Keratinocyte (primary cell): Measurements from ENCODE around the gene ADNP2. TPM values are rescaled to one million over a fixed set of nuclear protein-coding genes. Genes with fewer than 3 reads are reported as not detected.
"Not testable (repeated sequence)": the region's sequence is repeated elsewhere in the genome, so short reads cannot be mapped to it uniquely, and the experiment has no call there.

ENCODE experiments used
- DNase-seq: peaks from one replicate; pipeline ENCODE4 v3.0.0-alpha.2; 2011; ENCODE audit warnings: low read depth, missing footprints, low spot score
- FAIRE-seq: peaks from 2 replicates; lab custom pipeline; 2011; peaks lifted over from hg19 to GRCh38; lab: Jason Lieb, UNC
- H2AFZ ChIP-seq: 2 replicates; pipeline ENCODE4 v1.6.0; 2012; ENCODE audit warnings: low read length, control low read depth, inconsistent platforms; ENCODE audit not compliant: control insufficient read depth
- H3K27ac ChIP-seq: 2 replicates; pipeline ENCODE4 v1.5.1; 2011; ENCODE audit warnings: low read length; ENCODE audit not compliant: control insufficient read depth, insufficient read depth
- H3K27me3 ChIP-seq: 3 replicates; pipeline ENCODE4 v1.6.0; 2011; ENCODE audit warnings: low read length; ENCODE audit not compliant: control insufficient read depth, insufficient read depth; ENCODE audit errors: extremely low read depth
- H3K36me3 ChIP-seq, 2 experiments: 2 replicates in 1 of 2; 3 replicates in 1 of 2; pipeline ENCODE4 v1.5.1; 2011; ENCODE audit warnings: low read length in 2 of 2, mild to moderate bottlenecking in 1 of 2; ENCODE audit not compliant: control insufficient read depth in 2 of 2, insufficient read depth in 2 of 2; ENCODE audit errors: extremely low read depth in 1 of 2
- H3K4me1 ChIP-seq: 3 replicates; pipeline ENCODE4 v1.5.1; 2011; ENCODE audit warnings: low read length; ENCODE audit not compliant: control insufficient read depth, insufficient read depth; ENCODE audit errors: extremely low read depth
- H3K4me2 ChIP-seq: 3 replicates; pipeline ENCODE4 v1.6.0; 2011; ENCODE audit warnings: low read depth, low read length; ENCODE audit not compliant: control insufficient read depth, insufficient read depth; ENCODE audit errors: extremely low read depth
- H3K4me3 ChIP-seq, 3 experiments: fragments of 200-600 bp in 1 of 3; sonication (generic) in 1 of 3; 2 replicates in 2 of 3; 3 replicates in 1 of 3; pipeline ENCODE4 v1.5.1; 2011 to 2016; ENCODE audit warnings: low read length in 3 of 3, mild to moderate bottlenecking in 3 of 3, control low read depth in 2 of 3, inconsistent platforms in 1 of 3, low read depth in 1 of 3, mixed read lengths in 1 of 3, mixed run types in 1 of 3, moderate library complexity in 1 of 3; ENCODE audit not compliant: control insufficient read depth in 2 of 3, insufficient read depth in 2 of 3; ENCODE audit errors: extremely low read depth in 1 of 3
- H3K79me2 ChIP-seq: 2 replicates; pipeline ENCODE4 v1.6.0; 2012; ENCODE audit warnings: low read length; ENCODE audit not compliant: control insufficient read depth, insufficient read depth
- H3K9ac ChIP-seq: 3 replicates; pipeline ENCODE4 v1.6.0; 2011; ENCODE audit warnings: low read length; ENCODE audit not compliant: control insufficient read depth, insufficient read depth; ENCODE audit errors: extremely low read depth
- H3K9me1 ChIP-seq: 3 replicates; pipeline ENCODE4 v1.6.0; 2011; ENCODE audit warnings: low read length; ENCODE audit not compliant: control insufficient read depth, insufficient read depth; ENCODE audit errors: extremely low read depth
- H3K9me3 ChIP-seq: 2 replicates; pipeline ENCODE4 v1.5.1; 2012; ENCODE audit warnings: low read depth, low read length; ENCODE audit not compliant: control insufficient read depth
- H4K20me1 ChIP-seq: 3 replicates; pipeline ENCODE4 v1.6.0; 2011; ENCODE audit warnings: low read length; ENCODE audit not compliant: control insufficient read depth, insufficient read depth; ENCODE audit errors: extremely low read depth
- EZH2 ChIP-seq: IDR thresholded peaks from one replicate; pipeline ENCODE4 v1.6.1; 2012; ENCODE audit warnings: inconsistent platforms, mild to moderate bottlenecking, low read length, moderate library complexity
- dilution Hi-C: fragments of 300-500 bp; cut with MboI; formaldehyde crosslinking; loops from one replicate; pipeline ENCODE4 v1.7.0; 2020; ENCODE audit warnings: low sequenced_read_pairs; ENCODE audit not compliant: extremely low pct_ligation_motif_present
- polyA plus RNA-seq, 5 experiments: library from polyadenylated mRNA; depleted of rRNA in 3 of 5; stranded (reverse) in 3 of 5; stranded (forward) in 1 of 5; unstranded in 1 of 5; fragments of >200 nt; gene quantifications; 1 replicate in 1 of 5; 2 replicates in 3 of 5; 3 replicates in 1 of 5; pipeline versions ENCODE4 v1.2.1 to v1.2.3, GENCODE V29; 2011 to 2012; ENCODE audit warnings: missing spikeins in 2 of 5, low read depth in 1 of 5, low replicate concordance in 1 of 5
- TF ChIP-seq, protein P1 (sequence below), 3 experiments: IDR thresholded peaks in 1 of 3; conservative IDR thresholded peaks in 1 of 3; optimal IDR thresholded peaks in 1 of 3; 2 replicates in 2 of 3; 3 replicates in 1 of 3; pipeline versions ENCODE3 to v1.5.1; 2011; ENCODE audit warnings: low read length in 3 of 3, mild to moderate bottlenecking in 3 of 3, moderate library complexity in 2 of 3, control low read depth in 1 of 3, inconsistent platforms in 1 of 3; ENCODE audit not compliant: insufficient read depth in 2 of 3; ENCODE audit errors: extremely low read depth in 1 of 3

The ADNP2 gene
- polyA plus RNA-seq, 1 donor (not counting 4 experiments of a cell fraction or from before 2014, with no cell fraction given) = 11.3 TPM

DNA sequence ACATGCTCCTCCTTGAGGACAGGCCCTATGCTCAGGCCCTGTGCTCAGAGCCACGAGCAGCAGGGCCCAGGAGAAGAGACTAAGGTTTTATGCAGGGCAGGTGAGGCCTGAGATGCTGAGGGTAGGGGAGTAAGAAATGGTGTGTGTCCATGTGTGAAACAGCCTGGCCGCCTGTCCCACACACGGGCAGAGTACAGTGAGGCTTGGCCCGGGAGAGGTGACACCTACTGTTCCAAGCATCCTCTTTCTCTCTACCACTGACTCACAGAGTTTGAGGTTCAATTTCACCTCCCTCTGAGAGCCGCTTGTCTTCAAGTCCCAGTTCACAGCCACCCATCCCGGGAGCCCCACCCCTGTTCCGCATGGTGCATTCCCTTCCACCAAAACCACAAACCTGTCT is 54.1 kb downstream of the ADNP2 start:
- TF ChIP-seq, protein P1, sequence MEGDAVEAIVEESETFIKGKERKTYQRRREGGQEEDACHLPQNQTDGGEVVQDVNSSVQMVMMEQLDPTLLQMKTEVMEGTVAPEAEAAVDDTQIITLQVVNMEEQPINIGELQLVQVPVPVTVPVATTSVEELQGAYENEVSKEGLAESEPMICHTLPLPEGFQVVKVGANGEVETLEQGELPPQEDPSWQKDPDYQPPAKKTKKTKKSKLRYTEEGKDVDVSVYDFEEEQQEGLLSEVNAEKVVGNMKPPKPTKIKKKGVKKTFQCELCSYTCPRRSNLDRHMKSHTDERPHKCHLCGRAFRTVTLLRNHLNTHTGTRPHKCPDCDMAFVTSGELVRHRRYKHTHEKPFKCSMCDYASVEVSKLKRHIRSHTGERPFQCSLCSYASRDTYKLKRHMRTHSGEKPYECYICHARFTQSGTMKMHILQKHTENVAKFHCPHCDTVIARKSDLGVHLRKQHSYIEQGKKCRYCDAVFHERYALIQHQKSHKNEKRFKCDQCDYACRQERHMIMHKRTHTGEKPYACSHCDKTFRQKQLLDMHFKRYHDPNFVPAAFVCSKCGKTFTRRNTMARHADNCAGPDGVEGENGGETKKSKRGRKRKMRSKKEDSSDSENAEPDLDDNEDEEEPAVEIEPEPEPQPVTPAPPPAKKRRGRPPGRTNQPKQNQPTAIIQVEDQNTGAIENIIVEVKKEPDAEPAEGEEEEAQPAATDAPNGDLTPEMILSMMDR (optimal IDR thresholded peaks at IDR 0.05 in 1 of 3, IDR thresholded peaks at IDR 0.05 in 1 of 3, conservative IDR thresholded peaks at IDR 0.05 in 1 of 3; ENCODE audit: extremely low read depth in 1 of 3, insufficient read depth in 2 of 3, low read length in 3 of 3) = no peak
- TF ChIP-seq EZH2 = no peak
- dilution Hi-C loops = no loop called here
- H3K27me3 ChIP-seq = no peaks in the 10 kb centered on the region
- no peak overlapping the region for H3K4me2 ChIP-seq
- DNase-seq (no peak), FAIRE-seq (no peak)
- H3K9ac ChIP-seq = no peak overlapping the region
- H3K36me3 ChIP-seq = peaks cover 0 to 3% of the 10 kb centered on the region in 2 experiments
- no peak overlapping the region for H3K4me3 ChIP-seq
- no peak overlapping the region for H3K27ac ChIP-seq
- no peaks in the 10 kb centered on the region for H3K4me1 ChIP-seq
- H3K9me1 ChIP-seq = no peaks in the 10 kb centered on the region
- no peaks in the 10 kb centered on the region for H3K9me3 ChIP-seq
- no peak overlapping the region for H2AFZ ChIP-seq
- peaks cover 6% of the 10 kb centered on the region for H3K79me2 ChIP-seq
- no peaks in the 10 kb centered on the region for H4K20me1 ChIP-seq

DNA sequence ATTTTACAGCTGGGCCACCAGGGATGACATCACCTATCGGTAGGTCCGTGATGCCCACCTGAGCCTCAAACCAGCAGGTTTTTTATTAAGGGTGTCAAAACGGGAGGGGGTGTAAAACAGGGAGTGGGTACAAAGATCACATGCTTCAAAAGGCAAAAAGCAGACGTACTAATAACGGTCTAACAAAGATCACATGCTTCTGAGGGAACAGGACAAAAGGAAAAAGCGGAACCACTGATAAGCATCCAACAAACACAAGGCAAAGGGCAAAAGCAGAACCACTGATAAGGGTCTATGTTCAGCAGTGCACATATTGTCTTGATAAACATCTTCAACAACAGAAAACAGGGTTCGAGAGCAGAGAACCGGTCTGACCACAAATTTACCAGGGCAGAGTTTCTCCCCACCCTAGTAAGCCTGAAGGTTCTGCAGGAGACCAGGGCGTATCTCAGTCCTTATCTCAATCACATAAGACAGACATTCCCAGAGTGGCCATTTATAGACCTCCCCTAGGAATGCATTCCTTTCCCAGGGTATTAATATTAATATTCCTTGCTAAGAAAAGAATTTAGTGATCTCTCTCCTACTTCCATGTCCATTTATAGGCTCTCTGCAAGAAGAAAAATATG is 55.8 kb downstream of the ADNP2 start:
- dilution Hi-C loops = not testable (repeated sequence)

DNA sequence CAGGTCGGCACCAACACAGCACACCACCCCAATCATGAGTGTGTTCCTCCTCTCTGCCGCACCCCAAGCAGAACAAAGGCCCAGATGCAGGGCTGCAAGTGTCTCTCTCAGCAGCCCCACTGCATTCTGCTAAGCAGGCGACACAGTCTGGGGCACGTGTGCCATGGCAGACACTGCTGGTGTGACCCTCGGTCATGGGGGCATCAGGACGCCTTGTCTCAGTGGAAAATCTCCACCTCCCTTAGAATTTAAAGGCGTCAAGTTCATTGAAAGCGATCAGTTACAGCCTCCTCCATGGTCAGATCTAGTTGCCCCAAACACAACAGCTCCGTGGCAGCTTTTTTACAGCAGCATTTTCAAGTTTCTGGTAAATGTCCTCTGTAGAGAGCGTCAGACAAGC is 57.2 kb downstream of the ADNP2 start:
- FAIRE-seq = no peak
- H3K4me2 ChIP-seq = no peak overlapping the region
- no peak for DNase-seq
- H3K9me3 ChIP-seq = no peaks in the 10 kb centered on the region
- H4K20me1 ChIP-seq = no peaks in the 10 kb centered on the region
- H3K36me3 ChIP-seq = peaks cover 0 to 3% of the 10 kb centered on the region in 2 experiments
- TF ChIP-seq, protein P1 (optimal IDR thresholded peaks at IDR 0.05 in 1 of 3, IDR thresholded peaks at IDR 0.05 in 1 of 3, conservative IDR thresholded peaks at IDR 0.05 in 1 of 3; ENCODE audit: extremely low read depth in 1 of 3, insufficient read depth in 2 of 3, low read length in 3 of 3) = no peak
- no peak for TF ChIP-seq EZH2
- H3K27me3 ChIP-seq = no peaks in the 10 kb centered on the region
- no peak overlapping the region for H3K27ac ChIP-seq
- no peaks in the 10 kb centered on the region for H3K9me1 ChIP-seq
- H2AFZ ChIP-seq = no peak overlapping the region
- peaks cover 6% of the 10 kb centered on the region for H3K4me1 ChIP-seq
- dilution Hi-C loops = no loop called here
- H3K79me2 ChIP-seq = peaks cover 6% of the 10 kb centered on the region
- no peak overlapping the region for H3K9ac ChIP-seq
- no peak overlapping the region for H3K4me3 ChIP-seq

More for the DNA sequence above, 55.8 kb downstream of the ADNP2 start:
- not testable (repeated sequence) for H3K9me3 ChIP-seq, H4K20me1 ChIP-seq, H2AFZ ChIP-seq, H3K4me2 ChIP-seq, H3K36me3 ChIP-seq, DNase-seq, FAIRE-seq, H3K9ac ChIP-seq, H3K4me1 ChIP-seq, H3K79me2 ChIP-seq, H3K27me3 ChIP-seq, H3K4me3 ChIP-seq, H3K9me1 ChIP-seq, H3K27ac ChIP-seq
